ENCODE results near the gene ARHGEF37. TPM values are rescaled to one million over a fixed set of nuclear protein-coding genes. Genes with fewer than 3 reads are reported as not detected.

Gene ARHGEF37
- total and polyA plus RNA-seq, 9 of the 15 experiments (the other 6 are each of a cell fraction or from before 2014, with no cell fraction given) = 0.01 to 0.27 (median 0.05) TPM

DNA sequence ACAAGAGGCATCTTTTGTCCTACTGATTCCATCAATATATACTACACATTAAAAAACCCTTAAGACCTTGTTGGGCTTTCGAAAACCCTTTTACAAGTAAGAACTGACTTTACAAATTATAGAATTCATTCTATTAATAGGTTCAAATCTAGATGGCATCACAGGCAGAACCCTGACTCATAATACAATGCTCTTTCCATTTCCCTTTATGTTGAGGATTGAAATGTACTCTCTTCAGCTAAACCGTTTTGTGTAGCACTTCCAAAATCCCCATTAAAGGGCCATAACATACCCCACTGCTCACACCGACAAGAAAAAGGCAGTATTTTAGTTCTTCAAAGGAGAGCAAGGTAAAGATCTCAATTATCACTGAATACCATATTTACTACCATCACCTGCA is 41.2 kb upstream of the ARHGEF37 start:
- H3K36me3 ChIP-seq (ENCODE audit: control insufficient read depth, insufficient read depth, low read length) = peaks cover 72% of the 10 kb centered on the region
- no TSS peak for BruUV-seq (replicated peaks)

DNA sequence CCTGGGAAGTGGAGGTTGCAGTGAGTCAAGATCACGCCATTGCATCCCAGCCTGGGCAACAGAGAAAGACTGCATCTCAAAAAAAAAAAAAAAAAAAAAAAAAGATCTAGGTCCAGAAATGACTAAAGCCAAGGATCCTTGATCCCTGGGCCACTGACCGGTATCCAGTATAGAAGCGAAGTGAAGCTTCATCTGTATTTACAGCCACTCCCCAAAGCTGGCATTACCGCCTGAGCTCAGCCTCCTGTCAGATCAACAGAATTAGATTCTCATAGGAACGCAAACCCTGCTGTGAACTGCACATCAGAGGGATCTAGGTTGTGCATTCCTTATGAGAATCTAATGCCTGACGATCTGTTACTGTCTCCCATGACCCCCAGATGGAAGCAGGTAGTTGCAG is 39.4 kb upstream of the ARHGEF37 start:
- BruUV-seq (replicated peaks) = no TSS peak
- H3K9ac ChIP-seq (ENCODE audit: insufficient read depth in 1 of 2, low read depth in 2 of 2, low read length in 2 of 2) = no peak overlapping the region
- peaks cover 9 to 20% of the 10 kb centered on the region in 2 experiments; a peak in 4 of 5 replicates for H3K4me1 ChIP-seq (replicated peaks in 1 of 2; ENCODE audit: control insufficient read depth in 2 of 2, insufficient read depth in 2 of 2, low read length in 2 of 2)
- H3K4me2 ChIP-seq (ENCODE audit: insufficient read depth, low read length) = no peak overlapping the region
- H3K9me1 ChIP-seq (ENCODE audit: control insufficient read depth, insufficient read depth, low read length) = no peaks in the 10 kb centered on the region
- no peak overlapping the region for H2AFZ ChIP-seq (ENCODE audit: low read depth, low read length)
- DNase-seq (ENCODE audit: extremely low read depth in 1 of 4, low spot score in 3 of 4) (no peak), ATAC-seq (no peak), FAIRE-seq (no peak)
- in situ Hi-C loops (cut with MboI) (no loop called here), intact Hi-C loops (cut with micrococcal nuclease) (no loop called here)
- H3K27ac ChIP-seq (ENCODE audit: extremely low read depth, low read depth, low read length) = no peak overlapping the region; the same call in 2 of the 3 replicates
- ChIA-PET POLR2A (interaction anchor here (0.6 to 2.0 kb wide), 3 partner anchors 8 to 96 kb away, joined by 3 to 8 read pairs (median 4); no protein-coding TSS in a partner anchor), CTCF (ENCODE audit: low intra/inter-chr PET ratio) (no interaction called here)
- H3K27me3 ChIP-seq (ENCODE audit: control insufficient read depth in 2 of 2, insufficient read depth in 2 of 2, low read length in 2 of 2) = no peaks in the 10 kb centered on the region
- H3K9me3 ChIP-seq (replicated peaks; ENCODE audit: control insufficient read depth, insufficient read depth, low read depth, low read length) = no peaks in the 10 kb centered on the region
- peaks cover 95% of the 10 kb centered on the region for H3K79me2 ChIP-seq (ENCODE audit: control insufficient read depth, insufficient read depth, low read length)
- WGBS (ENCODE audit: insufficient coverage, low coverage, missing lambda C conversion rate) = 89% methylated on average over 6 of the region's 6 CpGs
- no peak overlapping the region for H3K4me3 ChIP-seq
- peaks cover 76% of the 10 kb centered on the region for H3K36me3 ChIP-seq (ENCODE audit: control insufficient read depth, insufficient read depth, low read length)
- peaks cover 25% of the 10 kb centered on the region for H4K20me1 ChIP-seq (replicated peaks; ENCODE audit: control insufficient read depth, insufficient read depth, low read length)
- TF ChIP-seq, protein P1, sequence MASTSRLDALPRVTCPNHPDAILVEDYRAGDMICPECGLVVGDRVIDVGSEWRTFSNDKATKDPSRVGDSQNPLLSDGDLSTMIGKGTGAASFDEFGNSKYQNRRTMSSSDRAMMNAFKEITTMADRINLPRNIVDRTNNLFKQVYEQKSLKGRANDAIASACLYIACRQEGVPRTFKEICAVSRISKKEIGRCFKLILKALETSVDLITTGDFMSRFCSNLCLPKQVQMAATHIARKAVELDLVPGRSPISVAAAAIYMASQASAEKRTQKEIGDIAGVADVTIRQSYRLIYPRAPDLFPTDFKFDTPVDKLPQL (IDR thresholded peaks at IDR 0.05; ENCODE audit: extremely low read depth, insufficient read length) = no peak
- TF ChIP-seq MCM7 (IDR thresholded peaks at IDR 0.05) (no peak), FOS (IDR thresholded peaks at IDR 0.05; ENCODE audit: extremely low read depth, insufficient read length) (no peak), KDM4B (IDR thresholded peaks at IDR 0.05; ENCODE audit: borderline replicate concordance in 2 of 2, low read depth in 1 of 2) (no peak), MTA1 (IDR thresholded peaks at IDR 0.05; ENCODE audit: borderline replicate concordance) (no peak), ILF3 (IDR thresholded peaks at IDR 0.05; ENCODE audit: borderline replicate concordance) (no peak)
- TF ChIP-seq, protein P2, sequence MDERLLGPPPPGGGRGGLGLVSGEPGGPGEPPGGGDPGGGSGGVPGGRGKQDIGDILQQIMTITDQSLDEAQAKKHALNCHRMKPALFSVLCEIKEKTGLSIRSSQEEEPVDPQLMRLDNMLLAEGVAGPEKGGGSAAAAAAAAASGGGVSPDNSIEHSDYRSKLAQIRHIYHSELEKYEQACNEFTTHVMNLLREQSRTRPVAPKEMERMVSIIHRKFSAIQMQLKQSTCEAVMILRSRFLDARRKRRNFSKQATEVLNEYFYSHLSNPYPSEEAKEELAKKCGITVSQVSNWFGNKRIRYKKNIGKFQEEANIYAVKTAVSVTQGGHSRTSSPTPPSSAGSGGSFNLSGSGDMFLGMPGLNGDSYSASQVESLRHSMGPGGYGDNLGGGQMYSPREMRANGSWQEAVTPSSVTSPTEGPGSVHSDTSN (CRISPR knock-in tag; IDR thresholded peaks at IDR 0.05; ENCODE audit: low read depth) = no peak
- TF ChIP-seq, protein P2 (tag; conservative IDR thresholded peaks at IDR 0.05; ENCODE audit: low read depth) = no peak
- TF ChIP-seq, protein P3, sequence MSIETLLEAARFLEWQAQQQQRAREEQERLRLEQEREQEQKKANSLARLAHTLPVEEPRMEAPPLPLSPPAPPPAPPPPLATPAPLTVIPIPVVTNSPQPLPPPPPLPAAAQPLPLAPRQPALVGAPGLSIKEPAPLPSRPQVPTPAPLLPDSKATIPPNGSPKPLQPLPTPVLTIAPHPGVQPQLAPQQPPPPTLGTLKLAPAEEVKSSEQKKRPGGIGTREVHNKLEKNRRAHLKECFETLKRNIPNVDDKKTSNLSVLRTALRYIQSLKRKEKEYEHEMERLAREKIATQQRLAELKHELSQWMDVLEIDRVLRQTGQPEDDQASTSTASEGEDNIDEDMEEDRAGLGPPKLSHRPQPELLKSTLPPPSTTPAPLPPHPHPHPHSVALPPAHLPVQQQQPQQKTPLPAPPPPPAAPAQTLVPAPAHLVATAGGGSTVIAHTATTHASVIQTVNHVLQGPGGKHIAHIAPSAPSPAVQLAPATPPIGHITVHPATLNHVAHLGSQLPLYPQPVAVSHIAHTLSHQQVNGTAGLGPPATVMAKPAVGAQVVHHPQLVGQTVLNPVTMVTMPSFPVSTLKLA (conservative IDR thresholded peaks at IDR 0.05) = no peak

More for the DNA sequence above, 41.2 kb upstream of the ARHGEF37 start:
- Histone ChIP-seq H3K4me2 (ENCODE audit: insufficient read depth, low read length) (no peak overlapping the region), H3K27ac (ENCODE audit: extremely low read depth, low read depth, low read length) (no peak overlapping the region), H2AFZ (ENCODE audit: low read depth, low read length) (no peak overlapping the region), H3K4me3 (no peak overlapping the region), H3K4me1 (replicated peaks in 1 of 2; ENCODE audit: control insufficient read depth in 2 of 2, insufficient read depth in 2 of 2, low read length in 2 of 2) (peaks cover 5 to 18% of the 10 kb centered on the region in 2 experiments; a peak in 4 of 5 replicates), H3K79me2 (ENCODE audit: control insufficient read depth, insufficient read depth, low read length) (peaks cover 95% of the 10 kb centered on the region), H4K20me1 (replicated peaks; ENCODE audit: control insufficient read depth, insufficient read depth, low read length) (peaks cover 28% of the 10 kb centered on the region), H3K27me3 (ENCODE audit: control insufficient read depth in 2 of 2, insufficient read depth in 2 of 2, low read length in 2 of 2) (no peaks in the 10 kb centered on the region), H3K9ac (ENCODE audit: insufficient read depth in 1 of 2, low read depth in 2 of 2, low read length in 2 of 2) (no peak overlapping the region), H3K9me3 (replicated peaks; ENCODE audit: control insufficient read depth, insufficient read depth, low read depth, low read length) (no peaks in the 10 kb centered on the region), H3K9me1 (ENCODE audit: control insufficient read depth, insufficient read depth, low read length) (no peaks in the 10 kb centered on the region)
- WGBS (ENCODE audit: insufficient coverage, low coverage, missing lambda C conversion rate) = 77% methylated on average over 3 of the region's 3 CpGs
- DNase-seq (ENCODE audit: extremely low read depth in 1 of 4, low spot score in 3 of 4) (no peak), ATAC-seq (no peak), FAIRE-seq (no peak)
- intact Hi-C loops (cut with micrococcal nuclease) = no loop called here
- CTCF ChIA-PET (ENCODE audit: low intra/inter-chr PET ratio) = no interaction called here
- TF ChIP-seq RBM25 (IDR thresholded peaks at IDR 0.05; ENCODE audit: low read depth, low read length, severe bottlenecking) (no peak), RHOXF2B (CRISPR knock-in tag; conservative IDR thresholded peaks at IDR 0.05) (no peak)
- POLR2A ChIA-PET = interaction anchor here (0.6 to 1.1 kb wide), 3 partner anchors 12 to 174 kb away, joined by 3 to 4 read pairs (median 3); no protein-coding TSS in a partner anchor
- in situ Hi-C loops (cut with MboI) = no loop called here

All from K562 (cell line).